ENCODE data around the gene SCAANT1.

SCAANT1 gene

GRCh38 chr3:63863150-63864007 is 48.8 kb downstream of the SCAANT1 start, which contains the start of the genes ATXN7 and THOC7:
ATXN7 (plus strand) TSS chr3:63863867; CDS start chr3:63912599, 48,732 bp downstream.
THOC7 (minus strand) TSS chr3:63863805; CDS start chr3:63863790, 15 bp downstream.
- Histone ChIP-seq H3K27me3 (ENCODE audit: control insufficient read depth, insufficient read depth, low read length) (no peaks in the 10 kb centered on the region), H3K4me1 (ENCODE audit: control insufficient read depth, insufficient read depth, low read length) (peaks cover 4% of the 10 kb centered on the region; the same call in 1 of the 2 replicates), H3K4me3 (ENCODE audit: low read length) (peak within 1 kb of the TSS; percentile 94), H3K27ac (ENCODE audit: low read length) (no peak within 1 kb of the TSS), H3K36me3 (ENCODE audit: control insufficient read depth, insufficient read depth, low read length) (no peaks in the 10 kb centered on the region), H3K9me3 (ENCODE audit: control insufficient read depth, insufficient read depth, low read length) (no peaks in the 10 kb centered on the region)
- DNase-seq (ENCODE audit: low read depth, low spot score): no peak
- no CpG with 5 or more reads among the region's 98 CpGs for WGBS (ENCODE audit: insufficient coverage, insufficient read length)

GRCh38 chr3:63862804-63863149 is 49.4 kb downstream of the SCAANT1 start:
- Histone ChIP-seq H3K4me3 (ENCODE audit: low read length) (peak overlapping the region; percentile 55; the same call in 1 of the 2 replicates), H3K9me3 (ENCODE audit: control insufficient read depth, insufficient read depth, low read length) (no peaks in the 10 kb centered on the region), H3K36me3 (ENCODE audit: control insufficient read depth, insufficient read depth, low read length) (no peaks in the 10 kb centered on the region), H3K4me1 (ENCODE audit: control insufficient read depth, insufficient read depth, low read length) (peaks cover 4% of the 10 kb centered on the region; the same call in 1 of the 2 replicates), H3K27ac (ENCODE audit: low read length) (no peak overlapping the region), H3K27me3 (ENCODE audit: control insufficient read depth, insufficient read depth, low read length) (no peaks in the 10 kb centered on the region)
- WGBS (ENCODE audit: insufficient coverage, insufficient read length): 100% methylated on average over 2 of the region's 5 CpGs
- DNase-seq (ENCODE audit: low read depth, low spot score): no peak

Data from iPS DF 6.9 (cell line).